ENCODE results near the gene PON2.

DNA sequence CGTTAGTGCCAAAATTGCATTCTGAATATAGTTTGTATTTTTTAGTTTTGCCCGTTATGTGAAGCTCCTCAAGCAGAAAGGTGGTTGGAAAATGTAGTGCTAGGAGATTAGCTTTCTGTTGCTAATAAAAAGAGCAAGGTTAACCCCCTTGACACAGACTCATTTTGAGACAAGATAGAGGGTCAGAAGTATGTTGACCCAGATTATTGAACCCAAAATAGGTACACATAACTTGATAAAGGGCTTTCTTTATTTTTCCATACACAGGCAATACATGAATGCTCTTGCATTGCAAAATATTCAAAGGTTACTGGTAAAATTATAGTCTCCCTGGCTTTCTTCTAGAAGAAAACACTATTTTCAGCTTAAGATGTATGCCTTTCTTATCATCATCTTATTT lies 10.0 kb upstream of the PON2 start:
- TF ChIP-seq, protein P1, sequence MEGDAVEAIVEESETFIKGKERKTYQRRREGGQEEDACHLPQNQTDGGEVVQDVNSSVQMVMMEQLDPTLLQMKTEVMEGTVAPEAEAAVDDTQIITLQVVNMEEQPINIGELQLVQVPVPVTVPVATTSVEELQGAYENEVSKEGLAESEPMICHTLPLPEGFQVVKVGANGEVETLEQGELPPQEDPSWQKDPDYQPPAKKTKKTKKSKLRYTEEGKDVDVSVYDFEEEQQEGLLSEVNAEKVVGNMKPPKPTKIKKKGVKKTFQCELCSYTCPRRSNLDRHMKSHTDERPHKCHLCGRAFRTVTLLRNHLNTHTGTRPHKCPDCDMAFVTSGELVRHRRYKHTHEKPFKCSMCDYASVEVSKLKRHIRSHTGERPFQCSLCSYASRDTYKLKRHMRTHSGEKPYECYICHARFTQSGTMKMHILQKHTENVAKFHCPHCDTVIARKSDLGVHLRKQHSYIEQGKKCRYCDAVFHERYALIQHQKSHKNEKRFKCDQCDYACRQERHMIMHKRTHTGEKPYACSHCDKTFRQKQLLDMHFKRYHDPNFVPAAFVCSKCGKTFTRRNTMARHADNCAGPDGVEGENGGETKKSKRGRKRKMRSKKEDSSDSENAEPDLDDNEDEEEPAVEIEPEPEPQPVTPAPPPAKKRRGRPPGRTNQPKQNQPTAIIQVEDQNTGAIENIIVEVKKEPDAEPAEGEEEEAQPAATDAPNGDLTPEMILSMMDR (IDR thresholded peaks at IDR 0.05): no peak
- TF ChIP-seq GABPA (IDR thresholded peaks at IDR 0.05; ENCODE audit: low read depth): no peak
- no peak for TF ChIP-seq REST (IDR thresholded peaks at IDR 0.05; ENCODE audit: low read depth, low read length)
- TF ChIP-seq JUND (IDR thresholded peaks at IDR 0.05): no peak
- TF ChIP-seq RCOR1 (IDR thresholded peaks at IDR 0.05; ENCODE audit: low read length): no peak
